Esophagus muscularis mucosa (tissue), 4 donors: Measurements from ENCODE around the gene SARS1.

ENCODE experiments used
- EP300 ChIP-seq: sonication (generic); formaldehyde crosslinking; IDR thresholded peaks from one replicate; pipeline ENCODE4 v1.6.1; 2017; ENCODE audit warnings: antibody characterized with exemption
- POLR2AphosphoS5 ChIP-seq, 2 donors: sonication (generic); formaldehyde crosslinking; IDR thresholded peaks; one replicate each; pipeline ENCODE4 v1.6.1; 2017; ENCODE audit warnings: antibody characterized with exemption in 2 of 2
- TF ChIP-seq, protein P1 (sequence below), 3 experiments: fragments of 200-600 bp in 2 of 3; fragments of 450-650 bp in 1 of 3; sonication (generic) in 2 of 3; IDR thresholded peaks; one replicate each; pipeline ENCODE4 v1.5.1; 2017 to 2019; ENCODE audit warnings: antibody characterized with exemption in 3 of 3, mild to moderate bottlenecking in 2 of 3, moderate library complexity in 1 of 3

DNA sequence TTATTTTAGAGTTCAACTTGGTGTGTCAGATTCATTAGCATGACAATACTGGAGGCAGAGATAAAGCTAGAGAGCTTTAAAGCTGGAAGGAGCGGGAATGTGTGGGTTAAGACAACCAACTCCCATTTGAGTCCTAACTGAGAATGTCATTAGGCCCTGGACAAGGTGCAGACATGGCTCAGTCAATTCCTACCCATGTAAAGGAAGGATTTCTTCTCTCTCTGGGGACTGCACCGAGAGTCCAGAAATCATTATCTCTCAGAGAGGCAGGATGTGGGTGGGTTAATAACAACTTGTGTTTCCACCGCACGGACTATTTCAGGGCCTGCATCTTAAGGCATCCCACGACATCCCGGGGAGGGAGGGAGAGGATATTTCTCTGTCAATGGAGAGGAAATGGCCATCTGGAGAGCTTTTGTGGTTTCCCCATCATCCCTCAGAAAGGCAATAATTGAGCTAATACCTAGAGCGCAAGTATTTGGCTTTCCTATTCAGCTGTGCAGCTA is 46.7 kb upstream of the SARS1 start:
- no peak for TF ChIP-seq EP300
- TF ChIP-seq, protein P1, sequence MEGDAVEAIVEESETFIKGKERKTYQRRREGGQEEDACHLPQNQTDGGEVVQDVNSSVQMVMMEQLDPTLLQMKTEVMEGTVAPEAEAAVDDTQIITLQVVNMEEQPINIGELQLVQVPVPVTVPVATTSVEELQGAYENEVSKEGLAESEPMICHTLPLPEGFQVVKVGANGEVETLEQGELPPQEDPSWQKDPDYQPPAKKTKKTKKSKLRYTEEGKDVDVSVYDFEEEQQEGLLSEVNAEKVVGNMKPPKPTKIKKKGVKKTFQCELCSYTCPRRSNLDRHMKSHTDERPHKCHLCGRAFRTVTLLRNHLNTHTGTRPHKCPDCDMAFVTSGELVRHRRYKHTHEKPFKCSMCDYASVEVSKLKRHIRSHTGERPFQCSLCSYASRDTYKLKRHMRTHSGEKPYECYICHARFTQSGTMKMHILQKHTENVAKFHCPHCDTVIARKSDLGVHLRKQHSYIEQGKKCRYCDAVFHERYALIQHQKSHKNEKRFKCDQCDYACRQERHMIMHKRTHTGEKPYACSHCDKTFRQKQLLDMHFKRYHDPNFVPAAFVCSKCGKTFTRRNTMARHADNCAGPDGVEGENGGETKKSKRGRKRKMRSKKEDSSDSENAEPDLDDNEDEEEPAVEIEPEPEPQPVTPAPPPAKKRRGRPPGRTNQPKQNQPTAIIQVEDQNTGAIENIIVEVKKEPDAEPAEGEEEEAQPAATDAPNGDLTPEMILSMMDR (IDR thresholded peaks at IDR 0.05), result no peak
- TF ChIP-seq POLR2AphosphoS5 (IDR thresholded peaks at IDR 0.05), result no peak
